ENCODE results near the gene IL25.
A peak's percentile ranks its signal among the peaks of the same experiment; 100 is the strongest.
"Not testable (repeated sequence)": the region's sequence is repeated elsewhere in the genome, so short reads cannot be mapped to it uniquely, and the experiment has no call there.

The IL25 gene

DNA sequence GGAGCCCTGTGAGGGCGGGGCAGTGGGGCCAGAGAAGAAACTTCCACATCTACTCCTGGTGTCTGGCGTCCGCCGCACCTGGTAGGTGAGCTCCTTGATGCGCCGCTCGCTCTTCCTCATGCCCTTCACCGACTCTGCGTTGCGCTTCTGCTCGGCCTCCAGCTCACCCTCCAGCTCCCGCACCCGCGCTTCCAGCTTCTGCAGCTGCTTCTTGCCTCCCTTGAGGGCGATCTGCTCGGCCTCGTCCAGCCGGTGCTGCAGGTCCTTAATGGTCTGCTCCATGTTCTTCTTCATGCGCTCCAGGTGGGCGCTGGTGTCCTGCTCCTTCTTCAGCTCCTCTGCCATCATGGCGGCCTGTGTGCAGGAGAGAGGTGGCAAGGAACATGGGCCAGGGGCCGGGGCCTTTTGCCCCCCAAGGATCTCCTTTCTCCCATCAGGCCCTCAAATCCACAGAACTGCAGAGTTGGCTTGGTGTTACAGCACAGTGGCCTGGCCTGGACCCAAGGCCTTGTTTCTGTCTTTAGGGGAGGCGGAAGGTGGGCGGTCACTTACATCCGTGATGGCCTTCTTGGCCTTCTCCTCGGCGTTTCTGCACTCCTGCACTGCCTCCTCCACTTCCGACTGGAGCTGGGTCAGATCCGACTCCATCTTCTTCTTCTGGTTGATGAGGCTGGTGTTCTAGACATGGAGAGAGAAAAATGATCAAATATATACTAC is 11.9 kb downstream of the IL25 start:
- no peaks in the 10 kb centered on the region for H3K9me3 ChIP-seq (ENCODE audit: insufficient read depth, low read depth, low read length)

DNA sequence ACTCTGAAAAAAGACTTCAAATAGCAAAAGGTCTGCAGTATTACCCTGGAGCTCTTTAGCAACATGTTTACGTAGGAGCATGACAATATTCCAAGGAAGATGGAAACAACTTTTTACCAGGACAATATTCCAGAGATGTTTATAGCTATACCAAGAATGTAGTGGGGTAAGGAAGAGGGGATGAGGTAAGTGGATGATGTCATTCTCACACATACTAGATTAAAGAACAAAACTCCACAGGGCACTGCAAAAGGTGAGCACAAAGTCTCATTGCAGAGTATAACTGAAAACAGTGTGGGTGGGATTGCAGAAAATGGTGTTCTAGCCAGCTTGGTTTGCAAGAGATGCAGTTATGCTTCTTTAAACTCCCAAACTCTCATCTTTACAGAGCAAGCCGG is 12.6 kb downstream of the IL25 start:
- Histone ChIP-seq H2AK5ac (ENCODE audit: low read length) (no peak overlapping the region), H3K9me3 (ENCODE audit: insufficient read depth, low read depth, low read length) (no peaks in the 10 kb centered on the region), H3K27ac (ENCODE audit: low read depth, low read length) (no peak overlapping the region), H3K4ac (ENCODE audit: low read depth, low read length) (no peak overlapping the region), H3K23ac (ENCODE audit: low read length) (no peak overlapping the region), H3K18ac (ENCODE audit: low read length) (no peak overlapping the region), H2BK120ac (ENCODE audit: insufficient read depth, low read length, poor library complexity) (no peak overlapping the region), H3K36me3 (ENCODE audit: control insufficient read depth in 1 of 2, insufficient read depth in 2 of 2, low read length in 2 of 2) (no peaks in the 10 kb centered on the region), H2BK5ac (ENCODE audit: low read depth, low read length, poor library complexity) (no peak overlapping the region), H3K4me1 (ENCODE audit: control insufficient read depth in 1 of 2, insufficient read depth in 2 of 2, low read length in 2 of 2) (no peaks in the 10 kb centered on the region), H2BK12ac (ENCODE audit: low read length) (no peak overlapping the region), H3K9ac (ENCODE audit: low read length) (no peak overlapping the region), H3K4me2 (ENCODE audit: low read length) (no peak overlapping the region), H2AFZ (ENCODE audit: insufficient read depth, low read length, poor library complexity) (no peak overlapping the region), H4K91ac (ENCODE audit: low read depth, low read length) (no peak overlapping the region), H3K79me1 (ENCODE audit: low read length) (no peaks in the 10 kb centered on the region), H4K8ac (ENCODE audit: low read depth, low read length) (no peak overlapping the region), H4K12ac (ENCODE audit: low read depth, low read length) (no peak overlapping the region), H3K79me2 (ENCODE audit: control insufficient read depth, insufficient read depth, low read length, poor library complexity) (no peaks in the 10 kb centered on the region), H3K14ac (ENCODE audit: low read length) (no peak overlapping the region), H3K4me3 (ENCODE audit: low read depth, low read length) (no peak overlapping the region), H3K27me3 (ENCODE audit: insufficient read depth, low read length) (no peaks in the 10 kb centered on the region)
- peak in 1 of 2 donors; percentile 63 for DNase-seq
- WGBS (ENCODE audit: extremely low coverage, insufficient coverage, insufficient read length): no CpG with 5 or more reads among the region's 2 CpGs

More for the DNA sequence above, 11.9 kb downstream of the IL25 start:
- Histone ChIP-seq H3K79me2 (ENCODE audit: control insufficient read depth, insufficient read depth, low read length, poor library complexity) (no peaks in the 10 kb centered on the region), H3K14ac (ENCODE audit: low read length) (no peak overlapping the region), H3K23ac (ENCODE audit: low read length) (no peak overlapping the region), H2AK5ac (ENCODE audit: low read length) (no peak overlapping the region), H2BK12ac (ENCODE audit: low read length) (no peak overlapping the region), H4K12ac (ENCODE audit: low read depth, low read length) (no peak overlapping the region), H3K27me3 (ENCODE audit: insufficient read depth, low read length) (no peaks in the 10 kb centered on the region), H2BK5ac (ENCODE audit: low read depth, low read length, poor library complexity) (no peak overlapping the region), H3K4ac (ENCODE audit: low read depth, low read length) (no peak overlapping the region), H3K9ac (ENCODE audit: low read length) (no peak overlapping the region), H2BK120ac (ENCODE audit: insufficient read depth, low read length, poor library complexity) (no peak overlapping the region), H4K8ac (ENCODE audit: low read depth, low read length) (no peak overlapping the region), H3K4me2 (ENCODE audit: low read length) (no peak overlapping the region), H2AFZ (ENCODE audit: insufficient read depth, low read length, poor library complexity) (no peak overlapping the region), H3K18ac (ENCODE audit: low read length) (no peak overlapping the region), H3K4me3 (ENCODE audit: low read depth, low read length) (no peak overlapping the region), H3K79me1 (ENCODE audit: low read length) (no peaks in the 10 kb centered on the region), H3K36me3 (ENCODE audit: control insufficient read depth in 1 of 2, insufficient read depth in 2 of 2, low read length in 2 of 2) (no peaks in the 10 kb centered on the region), H3K27ac (ENCODE audit: low read depth, low read length) (no peak overlapping the region), H4K91ac (ENCODE audit: low read depth, low read length) (no peak overlapping the region), H3K4me1 (ENCODE audit: control insufficient read depth in 1 of 2, insufficient read depth in 2 of 2, low read length in 2 of 2) (no peaks in the 10 kb centered on the region)
- DNase-seq: peak in 1 of 2 donors; percentile 53
- no CpG with 5 or more reads among the region's 29 CpGs for WGBS (ENCODE audit: extremely low coverage, insufficient coverage, insufficient read length)

DNA sequence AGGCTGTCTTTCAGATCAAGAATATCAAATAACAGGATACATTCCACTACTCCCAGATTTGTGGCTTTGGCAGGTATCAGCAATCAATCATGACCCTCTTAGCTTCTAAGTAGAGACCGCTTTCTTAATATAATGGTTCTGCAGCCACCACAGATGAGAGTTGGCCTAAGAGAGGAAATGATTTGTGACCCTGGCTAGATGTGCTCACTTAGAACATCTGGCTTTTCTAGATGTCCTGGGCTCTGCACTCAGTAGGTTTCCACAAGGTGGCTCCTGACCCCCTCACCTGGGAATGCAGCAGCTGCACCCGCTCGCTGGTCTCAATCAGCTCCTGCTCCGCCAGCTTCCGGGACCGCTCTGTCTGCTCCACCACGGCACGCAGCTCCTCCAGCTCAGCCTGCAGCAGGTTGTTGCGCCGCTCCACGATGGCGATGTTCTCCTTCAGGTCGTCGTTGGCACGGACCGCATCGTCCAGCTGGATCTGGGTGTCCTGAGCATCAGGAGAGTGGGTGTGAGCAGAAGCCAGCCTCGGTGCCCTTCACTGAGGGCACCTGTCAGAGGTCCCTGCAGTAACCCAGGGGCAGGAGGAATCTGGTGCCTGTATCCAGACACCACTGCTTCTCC is 13.1 kb downstream of the IL25 start:
- Histone ChIP-seq H3K14ac (ENCODE audit: low read length) (no peak overlapping the region), H4K12ac (ENCODE audit: low read depth, low read length) (no peak overlapping the region), H4K8ac (ENCODE audit: low read depth, low read length) (no peak overlapping the region), H2AFZ (ENCODE audit: insufficient read depth, low read length, poor library complexity) (no peak overlapping the region), H3K9ac (ENCODE audit: low read length) (no peak overlapping the region), H3K27ac (ENCODE audit: low read depth, low read length) (no peak overlapping the region), H3K4me2 (ENCODE audit: low read length) (no peak overlapping the region), H3K4me3 (ENCODE audit: low read depth, low read length) (no peak overlapping the region), H2BK12ac (ENCODE audit: low read length) (no peak overlapping the region), H2BK5ac (ENCODE audit: low read depth, low read length, poor library complexity) (no peak overlapping the region), H3K23ac (ENCODE audit: low read length) (no peak overlapping the region), H3K27me3 (ENCODE audit: insufficient read depth, low read length) (no peaks in the 10 kb centered on the region), H2BK120ac (ENCODE audit: insufficient read depth, low read length, poor library complexity) (no peak overlapping the region), H3K4ac (ENCODE audit: low read depth, low read length) (no peak overlapping the region), H3K9me3 (ENCODE audit: insufficient read depth, low read depth, low read length) (no peaks in the 10 kb centered on the region), H3K36me3 (ENCODE audit: control insufficient read depth in 1 of 2, insufficient read depth in 2 of 2, low read length in 2 of 2) (no peaks in the 10 kb centered on the region), H4K91ac (ENCODE audit: low read depth, low read length) (no peak overlapping the region), H3K79me2 (ENCODE audit: control insufficient read depth, insufficient read depth, low read length, poor library complexity) (no peaks in the 10 kb centered on the region), H3K4me1 (ENCODE audit: control insufficient read depth in 1 of 2, insufficient read depth in 2 of 2, low read length in 2 of 2) (no peaks in the 10 kb centered on the region), H3K79me1 (ENCODE audit: low read length) (no peaks in the 10 kb centered on the region), H3K18ac (ENCODE audit: low read length) (no peak overlapping the region), H2AK5ac (ENCODE audit: low read length) (no peak overlapping the region)
- peak in 1 of 2 donors; percentile 9 for DNase-seq
- no CpG with 5 or more reads among the region's 18 CpGs for WGBS (ENCODE audit: extremely low coverage, insufficient coverage, insufficient read length)

DNA sequence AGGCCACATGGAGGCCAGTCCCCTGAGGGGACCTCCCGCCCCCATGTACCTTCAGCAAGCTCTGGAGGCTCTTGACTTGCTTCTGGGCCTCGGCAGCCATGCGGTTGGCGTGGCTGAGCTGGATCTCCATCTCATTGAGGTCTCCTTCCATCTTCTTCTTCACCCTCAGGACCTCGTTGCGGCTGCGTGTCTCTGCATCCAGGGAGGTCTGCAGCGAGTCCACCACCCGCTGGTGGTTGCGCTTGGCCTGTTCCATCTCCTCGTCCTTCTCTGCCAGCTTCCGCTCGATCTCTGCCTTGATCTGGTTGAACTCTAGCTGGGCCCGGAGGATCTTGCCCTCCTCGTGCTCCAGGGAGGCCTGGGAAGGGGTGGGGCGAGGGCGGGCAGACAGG is 13.7 kb downstream of the IL25 start:
- not testable (repeated sequence) for H3K79me1 ChIP-seq (ENCODE audit: low read length); H3K4me2 ChIP-seq (ENCODE audit: low read length)
- no CpG with 5 or more reads among the region's 17 CpGs for WGBS (ENCODE audit: extremely low coverage, insufficient coverage, insufficient read length)

More for the DNA sequence above, 13.7 kb downstream of the IL25 start:
- not testable (repeated sequence) for H2BK12ac ChIP-seq (ENCODE audit: low read length); H3K4me3 ChIP-seq (ENCODE audit: low read depth, low read length); H3K27ac ChIP-seq (ENCODE audit: low read depth, low read length); H4K12ac ChIP-seq (ENCODE audit: low read depth, low read length); H3K18ac ChIP-seq (ENCODE audit: low read length); DNase-seq; H3K4ac ChIP-seq (ENCODE audit: low read depth, low read length); H2BK120ac ChIP-seq (ENCODE audit: insufficient read depth, low read length, poor library complexity); H3K4me1 ChIP-seq (ENCODE audit: control insufficient read depth in 1 of 2, insufficient read depth in 2 of 2, low read length in 2 of 2); H2AK5ac ChIP-seq (ENCODE audit: low read length); H3K23ac ChIP-seq (ENCODE audit: low read length); H4K91ac ChIP-seq (ENCODE audit: low read depth, low read length); H3K79me2 ChIP-seq (ENCODE audit: control insufficient read depth, insufficient read depth, low read length, poor library complexity); H2AFZ ChIP-seq (ENCODE audit: insufficient read depth, low read length, poor library complexity); H3K9me3 ChIP-seq (ENCODE audit: insufficient read depth, low read depth, low read length); H3K27me3 ChIP-seq (ENCODE audit: insufficient read depth, low read length); H3K36me3 ChIP-seq (ENCODE audit: control insufficient read depth in 1 of 2, insufficient read depth in 2 of 2, low read length in 2 of 2); H4K8ac ChIP-seq (ENCODE audit: low read depth, low read length); H3K14ac ChIP-seq (ENCODE audit: low read length); H3K9ac ChIP-seq (ENCODE audit: low read length); H2BK5ac ChIP-seq (ENCODE audit: low read depth, low read length, poor library complexity)
